ENCODE results near the gene BEGAIN.

The BEGAIN gene

DNA sequence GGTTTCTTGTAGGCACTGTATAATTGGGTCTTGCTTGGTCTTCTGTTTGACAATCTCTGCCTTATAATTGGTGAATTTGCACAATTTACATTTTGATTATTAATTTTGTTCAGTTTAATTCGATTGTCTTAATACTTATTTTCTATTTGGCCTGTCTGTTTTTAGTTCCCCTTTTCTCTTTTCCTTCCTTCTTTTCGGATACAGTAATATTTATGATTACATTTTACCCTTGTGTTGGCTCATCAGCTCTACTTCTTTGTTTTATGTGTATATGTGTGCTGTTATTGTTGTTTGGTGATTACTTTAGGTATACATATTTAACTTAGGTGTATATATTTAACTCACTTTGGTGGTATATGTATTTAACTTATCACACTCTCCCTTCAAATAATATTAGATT, 12.8 kb upstream of the BEGAIN start:
- DNase-seq = no peak

DNA sequence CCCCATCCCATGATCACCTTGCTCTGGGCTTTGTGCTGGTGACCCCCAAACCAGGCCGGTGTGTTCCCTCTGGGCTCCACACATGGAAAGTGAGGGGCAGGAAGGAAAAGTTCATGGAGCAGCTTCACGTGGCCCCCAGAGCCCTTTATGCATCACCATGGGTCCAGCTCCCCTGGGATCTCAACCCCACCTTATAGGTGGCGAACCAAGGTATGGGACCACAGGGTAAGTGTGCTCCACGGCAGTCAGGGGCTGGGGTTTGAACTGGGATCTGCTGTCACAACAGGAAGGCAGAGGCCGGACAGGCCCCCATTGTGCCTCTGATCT, 7.4 kb upstream of the BEGAIN start:
- DNase-seq = no peak

DNA sequence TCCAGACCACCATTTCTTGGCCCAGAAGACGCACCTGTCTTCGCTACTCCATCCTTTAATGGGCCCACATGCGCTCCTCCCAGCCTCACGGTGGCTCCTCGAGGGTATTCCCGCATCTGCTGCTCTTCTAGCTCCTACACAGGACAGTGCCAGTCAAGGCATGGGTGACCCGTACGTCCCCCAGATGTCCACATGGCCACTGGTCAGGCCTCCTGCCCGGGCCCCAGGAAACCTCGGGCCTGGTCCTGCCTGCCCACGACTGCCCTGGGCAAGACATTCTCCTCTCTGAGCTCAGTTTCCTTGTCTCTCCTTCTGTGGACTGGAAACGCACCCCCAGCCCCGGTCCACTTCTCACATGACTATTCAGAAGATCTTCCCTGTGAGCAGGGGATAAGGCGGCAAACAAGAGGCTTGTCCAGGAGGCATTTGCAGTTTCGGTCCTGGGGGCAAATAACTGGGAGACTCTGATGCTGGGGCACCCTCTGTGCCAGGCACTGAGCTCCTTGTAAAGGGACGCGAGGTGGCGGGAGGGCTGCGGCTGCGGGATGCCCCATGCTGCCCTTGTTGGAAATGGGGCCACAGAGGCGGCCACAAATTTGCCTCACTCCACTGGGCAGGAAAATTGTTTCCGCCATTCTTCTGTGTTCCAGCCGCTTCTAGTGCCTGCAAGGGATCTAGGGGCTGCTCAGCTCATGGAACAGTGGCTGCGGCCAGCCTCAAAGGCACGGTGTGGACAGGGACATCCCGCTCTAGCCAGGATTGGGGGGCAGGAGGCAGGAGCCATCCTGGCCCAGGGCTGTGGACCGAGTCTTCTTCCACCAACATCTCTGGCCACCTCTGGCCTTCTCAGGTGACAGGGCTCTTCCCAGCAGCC, 6.8 kb upstream of the BEGAIN start:
- DNase-seq = no peak

DNA sequence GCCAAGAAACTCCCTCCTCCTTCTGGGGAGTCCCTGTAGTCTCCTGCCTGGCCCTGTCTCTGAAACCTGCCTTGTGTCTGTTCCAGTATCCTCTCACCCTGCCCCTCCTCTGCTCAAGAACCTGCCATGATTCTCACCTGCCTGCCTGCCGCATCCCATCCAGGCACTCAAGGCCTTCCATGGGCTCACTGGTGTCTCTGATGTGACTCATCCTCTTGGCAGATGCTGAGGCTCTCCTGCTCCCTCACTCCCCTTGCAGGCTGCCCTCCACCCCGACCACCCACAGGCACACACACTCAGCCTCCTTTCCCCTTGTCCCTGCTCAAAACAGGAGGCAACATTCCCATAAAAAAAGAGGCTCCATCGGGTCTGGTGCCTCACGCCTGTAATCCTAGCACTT, 5.8 kb upstream of the BEGAIN start:
- no peak for DNase-seq

DNA sequence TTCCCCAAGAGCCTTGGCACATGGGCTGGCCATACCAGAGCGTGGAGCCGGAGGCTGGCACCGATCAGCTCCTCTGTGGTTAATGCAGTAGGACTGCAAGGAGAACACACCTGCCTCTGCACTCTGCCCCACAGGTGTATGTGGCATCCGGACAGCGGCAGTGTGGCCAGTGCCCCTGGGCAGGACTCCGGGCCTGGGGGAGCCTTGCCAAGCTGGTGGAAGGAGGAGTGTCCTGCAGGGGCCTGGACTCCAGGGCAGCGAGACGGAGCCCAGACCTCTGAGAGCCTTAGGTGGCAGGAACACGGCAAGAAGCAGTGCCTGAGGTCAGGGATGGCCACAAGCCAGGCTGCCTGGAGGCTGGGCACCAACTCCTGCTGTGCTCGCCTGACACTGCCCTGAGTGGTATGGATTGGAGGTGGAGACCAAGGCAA, 5.3 kb upstream of the BEGAIN start:
- DNase-seq = no peak

DNA sequence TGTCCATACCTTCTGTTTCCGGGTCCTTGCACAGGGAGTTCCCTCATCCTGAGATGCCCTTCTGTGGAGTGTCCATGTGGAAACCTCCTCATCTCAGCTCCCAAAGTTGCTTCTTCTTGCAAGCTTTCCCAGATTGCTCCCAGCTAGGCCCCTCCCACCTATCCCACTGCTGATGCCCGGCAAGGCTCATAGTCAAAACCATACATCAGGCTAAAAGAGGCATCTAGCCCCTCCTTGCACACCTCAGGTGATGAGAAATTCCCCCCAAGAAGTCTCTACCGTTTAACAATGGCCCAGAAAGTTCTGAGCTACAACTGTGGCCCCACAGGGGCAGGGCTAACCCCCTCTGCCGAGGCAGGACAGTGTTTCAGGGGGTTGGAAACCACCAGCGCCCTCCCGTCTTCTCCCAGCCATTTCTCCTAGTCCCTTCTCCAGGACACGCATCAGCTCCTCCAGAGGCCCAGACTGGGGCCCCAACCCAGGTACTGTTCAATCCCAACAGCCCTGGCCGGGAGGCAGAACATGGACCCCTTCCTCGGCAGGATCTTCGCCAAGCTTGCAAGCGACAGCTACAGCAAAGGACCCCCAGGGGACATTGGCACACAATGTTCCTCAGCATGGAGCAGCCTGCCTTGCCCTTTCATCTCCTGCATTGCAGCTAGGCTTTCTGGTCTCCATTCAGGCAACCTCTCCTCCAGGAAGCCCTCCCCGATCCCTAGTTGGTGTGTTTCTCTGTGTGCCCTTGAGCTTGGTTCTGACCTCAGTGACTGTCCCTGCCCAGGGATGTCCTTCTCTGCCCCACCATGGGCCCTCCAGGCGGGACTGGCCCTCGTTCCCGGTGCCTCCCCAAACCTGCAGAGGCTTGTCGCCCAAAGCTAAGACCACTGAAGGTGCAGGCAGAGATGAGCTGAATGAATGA, 4.5 kb upstream of the BEGAIN start:
- no peak for DNase-seq

DNA sequence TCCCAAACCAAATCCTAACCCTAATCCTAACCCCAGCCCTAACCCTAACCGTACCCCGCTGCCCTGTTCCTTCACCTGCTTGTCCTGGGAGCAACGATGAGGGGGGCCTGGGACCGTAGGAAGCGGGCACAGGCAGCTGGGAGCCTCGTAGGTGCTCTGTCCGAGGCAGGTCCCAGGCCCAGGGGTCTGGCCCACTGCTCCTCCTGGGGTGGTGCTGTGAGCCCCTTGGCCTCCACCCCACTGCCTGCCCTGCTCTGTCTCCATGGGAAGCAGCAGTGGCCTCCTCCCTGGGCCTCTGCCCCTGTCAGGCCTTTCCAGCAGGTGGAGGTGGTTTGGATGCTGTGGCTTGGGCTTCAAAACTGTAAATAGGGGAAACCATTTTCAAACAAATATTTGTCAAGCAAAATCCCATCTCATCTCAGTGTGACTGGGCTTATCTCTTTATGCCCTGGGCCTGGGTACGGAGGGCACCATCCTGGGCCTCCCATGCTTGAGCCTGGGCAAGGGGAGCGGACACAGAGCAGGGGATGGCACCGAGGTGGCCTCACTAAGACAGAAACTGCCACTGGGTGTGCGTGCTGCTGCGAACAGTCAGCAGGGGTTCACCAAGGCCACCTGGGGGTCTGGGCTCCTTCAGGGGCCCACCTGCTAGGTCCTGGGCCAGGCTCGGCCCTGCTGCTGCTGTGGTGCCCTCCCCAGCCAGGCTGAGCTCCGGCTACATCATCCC, 3.7 kb upstream of the BEGAIN start:
- DNase-seq = no peak

DNA sequence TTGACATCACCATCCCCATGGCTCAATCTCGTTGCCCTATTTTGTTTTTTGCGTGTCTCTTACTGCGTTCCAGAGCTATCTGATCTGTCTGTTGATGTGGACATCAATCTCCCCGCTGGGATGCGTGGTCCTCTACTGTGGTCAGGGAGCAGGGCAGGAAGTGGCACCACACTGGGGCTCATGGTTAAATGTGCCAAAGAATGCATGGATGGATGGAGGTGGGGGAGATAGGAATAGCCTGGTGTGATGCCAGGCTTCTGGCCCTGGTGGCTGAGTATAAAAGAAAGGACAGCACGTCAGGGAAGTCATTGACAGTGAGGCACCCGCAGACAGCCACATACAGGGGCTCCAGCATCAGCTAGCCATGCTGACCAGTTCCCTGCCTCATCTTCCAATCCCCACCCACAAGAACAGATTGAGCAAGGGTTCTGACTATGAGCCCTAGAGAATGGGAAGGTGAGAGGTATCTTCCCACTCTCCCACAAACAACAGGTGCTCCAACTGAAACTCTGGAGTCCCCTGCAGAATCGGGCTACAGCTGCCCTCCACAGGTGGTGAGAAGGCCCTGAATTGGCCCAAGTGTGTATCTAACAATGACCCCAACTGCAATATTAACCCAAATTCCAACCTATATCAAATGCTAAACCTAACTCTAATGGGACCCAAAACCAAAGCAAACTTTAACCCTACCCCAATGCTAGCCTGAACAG, 2.7 kb upstream of the BEGAIN start:
- no peak for DNase-seq

DNA sequence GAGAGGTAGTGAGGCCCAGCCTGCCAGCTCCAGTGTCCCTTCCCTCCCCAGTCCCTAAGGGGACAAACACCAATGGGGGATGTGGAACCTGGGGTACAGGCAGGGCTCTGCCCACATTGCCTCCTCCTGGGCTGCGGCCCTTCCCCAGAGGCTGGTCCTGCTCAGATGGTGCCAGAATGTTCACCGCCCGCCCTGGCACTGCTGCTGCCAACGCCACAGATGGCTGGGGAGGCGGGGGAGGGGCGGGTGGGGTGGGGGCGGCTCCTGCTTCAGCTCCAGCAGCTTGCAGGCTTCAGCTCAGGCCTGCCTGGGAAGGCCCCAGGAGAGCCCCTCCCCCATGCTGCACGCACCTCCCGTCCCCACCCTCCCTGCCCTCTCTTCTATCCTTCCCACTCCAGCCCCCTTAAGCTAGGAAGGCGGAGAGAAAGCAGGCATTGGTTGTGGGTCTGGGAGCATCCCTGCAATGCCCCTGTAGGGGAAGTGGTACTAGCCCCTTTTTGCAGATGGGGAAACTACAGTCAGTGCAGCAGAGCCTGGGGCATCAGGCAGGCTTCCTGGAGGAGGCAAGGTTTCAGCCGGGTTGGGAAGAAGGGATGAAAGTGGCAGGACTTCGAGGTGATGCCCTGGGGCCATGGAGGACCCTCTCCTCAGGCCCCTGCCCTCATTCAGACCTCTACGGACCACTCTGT, 2.0 kb upstream of the BEGAIN start:
- no peak for DNase-seq

DNA sequence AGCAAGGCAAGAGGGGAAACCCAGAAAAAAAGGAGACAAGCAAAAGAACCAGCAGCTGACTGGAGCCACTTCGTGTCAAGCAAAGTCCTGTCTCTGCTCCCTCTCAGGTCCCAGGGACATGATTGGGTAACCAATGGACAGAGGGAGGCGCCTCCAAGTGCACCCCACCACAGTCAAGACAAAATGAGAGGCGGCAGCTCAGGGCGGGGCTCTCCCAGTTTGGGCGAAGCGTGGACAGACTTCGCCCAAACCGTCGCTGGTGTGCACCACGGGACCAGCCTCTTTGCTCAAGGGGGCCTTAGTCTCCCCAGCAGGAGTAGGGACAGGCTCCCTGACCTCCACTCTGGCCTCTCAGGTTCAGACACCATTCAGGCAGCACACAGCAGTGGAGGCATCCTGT, 1.5 kb upstream of the BEGAIN start:
- DNase-seq = no peak

DNA sequence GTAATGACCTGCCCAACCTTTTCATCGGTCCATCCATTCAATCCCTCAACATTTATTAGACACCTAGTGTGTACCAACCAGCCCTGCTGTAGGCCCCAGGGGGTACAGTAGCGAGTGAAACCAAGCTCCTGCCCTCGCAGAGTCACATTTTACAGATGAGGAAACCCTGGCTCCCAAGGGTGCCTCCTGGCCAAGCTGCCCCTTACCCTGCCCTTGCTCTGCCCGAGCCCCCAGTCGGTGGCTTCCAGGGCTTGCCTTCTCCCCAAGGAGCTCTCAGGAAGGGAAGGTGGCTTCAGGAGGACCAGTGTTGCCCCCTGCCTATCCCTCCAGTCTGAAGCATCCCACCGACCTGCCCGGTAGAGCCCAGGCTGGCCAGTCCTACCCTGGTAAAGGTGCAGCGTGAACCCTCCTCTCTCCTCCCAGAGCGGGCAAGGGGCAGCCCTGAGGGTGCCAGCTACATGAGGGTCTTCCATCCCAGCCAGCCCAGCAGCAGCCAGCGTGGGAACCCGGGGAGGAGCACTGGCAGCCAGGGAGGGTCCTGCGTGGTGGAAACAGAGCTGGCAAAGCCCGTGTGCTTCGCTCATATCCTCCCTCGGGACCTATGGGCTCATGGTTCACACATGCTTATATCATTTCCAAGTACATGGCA, 670 bp upstream of the BEGAIN start:
- DNase-seq = no peak

DNA sequence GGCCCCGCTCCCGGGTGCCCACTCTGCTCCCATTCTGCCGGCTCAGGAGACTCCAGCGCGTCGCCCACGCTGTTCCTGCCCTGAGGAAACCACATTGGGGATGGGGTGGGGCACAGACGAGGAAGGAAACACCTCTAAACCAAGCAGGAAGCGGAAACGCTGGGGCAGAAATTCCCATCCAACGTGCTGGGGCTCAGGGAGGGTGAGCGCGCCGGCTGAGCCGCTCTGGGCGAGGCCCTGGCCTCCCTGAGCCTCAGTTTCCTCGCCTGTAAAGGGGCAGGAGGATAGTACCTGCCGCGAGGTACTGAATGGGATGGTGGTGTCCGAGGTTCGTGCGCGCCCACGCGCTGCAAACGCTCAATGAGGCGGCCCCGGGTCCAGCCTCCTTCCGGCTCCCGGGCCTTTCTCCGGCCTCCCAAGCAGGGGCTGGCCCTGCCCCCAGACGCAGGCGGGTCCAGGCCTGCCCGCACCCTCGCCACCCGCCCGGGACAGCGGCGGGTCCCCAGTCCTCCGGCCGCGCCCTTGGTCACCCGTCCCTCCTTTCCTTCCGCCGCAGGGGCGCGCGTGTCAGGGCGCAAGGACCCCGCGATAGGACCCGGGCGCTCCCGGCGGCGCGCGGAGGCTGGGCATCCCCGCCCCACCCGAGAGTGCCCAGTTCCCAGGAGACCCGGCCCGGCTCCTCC, 673 bp downstream of the BEGAIN start:
- DNase-seq = peak; percentile 55

DNA sequence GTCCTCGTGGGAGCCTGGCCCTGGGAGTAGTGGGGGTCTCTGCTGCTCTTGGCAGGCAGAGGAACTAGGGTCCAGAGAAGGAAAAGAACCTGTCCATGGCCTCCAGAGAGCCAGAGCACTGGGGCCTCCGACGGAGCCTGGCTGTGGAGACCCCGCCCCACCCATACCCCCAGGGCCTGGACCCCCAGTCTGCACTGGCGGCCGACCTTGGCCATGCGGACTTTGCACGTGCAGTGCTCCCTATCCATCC, 1.1 kb downstream of the BEGAIN start:
- no peak for DNase-seq

DNA sequence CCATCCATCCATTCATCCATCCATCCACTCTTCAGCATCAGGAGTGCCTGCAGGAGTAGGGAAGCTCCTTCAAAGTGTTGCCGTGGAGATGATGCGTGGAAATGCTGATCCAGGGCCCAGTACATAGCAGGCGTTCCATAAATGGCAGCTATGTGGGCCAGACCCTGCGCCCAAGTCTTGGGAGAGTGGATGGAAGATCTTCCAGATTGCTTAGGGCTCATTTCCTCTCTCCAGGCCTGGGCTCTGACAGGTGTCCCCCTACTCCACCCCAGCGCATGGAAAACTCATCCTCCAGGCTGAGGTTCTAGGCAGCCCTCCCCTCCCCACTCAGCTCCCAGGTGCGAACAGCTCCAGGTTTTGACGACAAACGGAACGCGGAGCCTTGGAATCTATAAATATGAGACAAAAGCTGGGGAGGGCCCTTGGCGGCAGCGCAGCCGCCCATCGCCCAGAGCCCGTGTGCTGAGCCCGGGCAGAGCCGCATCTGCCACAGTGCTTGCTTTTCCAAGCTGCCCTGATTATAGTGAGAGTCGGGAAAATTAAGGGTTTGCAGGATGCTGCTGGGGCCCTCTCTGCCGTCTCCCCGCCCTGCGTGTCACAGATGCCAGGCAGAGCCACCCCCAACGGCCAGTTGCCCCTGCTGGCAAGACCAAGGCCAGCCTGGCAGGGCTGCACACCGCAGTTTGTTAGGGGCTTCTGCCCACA, 1.6 kb downstream of the BEGAIN start:
- no peak for DNase-seq

DNA sequence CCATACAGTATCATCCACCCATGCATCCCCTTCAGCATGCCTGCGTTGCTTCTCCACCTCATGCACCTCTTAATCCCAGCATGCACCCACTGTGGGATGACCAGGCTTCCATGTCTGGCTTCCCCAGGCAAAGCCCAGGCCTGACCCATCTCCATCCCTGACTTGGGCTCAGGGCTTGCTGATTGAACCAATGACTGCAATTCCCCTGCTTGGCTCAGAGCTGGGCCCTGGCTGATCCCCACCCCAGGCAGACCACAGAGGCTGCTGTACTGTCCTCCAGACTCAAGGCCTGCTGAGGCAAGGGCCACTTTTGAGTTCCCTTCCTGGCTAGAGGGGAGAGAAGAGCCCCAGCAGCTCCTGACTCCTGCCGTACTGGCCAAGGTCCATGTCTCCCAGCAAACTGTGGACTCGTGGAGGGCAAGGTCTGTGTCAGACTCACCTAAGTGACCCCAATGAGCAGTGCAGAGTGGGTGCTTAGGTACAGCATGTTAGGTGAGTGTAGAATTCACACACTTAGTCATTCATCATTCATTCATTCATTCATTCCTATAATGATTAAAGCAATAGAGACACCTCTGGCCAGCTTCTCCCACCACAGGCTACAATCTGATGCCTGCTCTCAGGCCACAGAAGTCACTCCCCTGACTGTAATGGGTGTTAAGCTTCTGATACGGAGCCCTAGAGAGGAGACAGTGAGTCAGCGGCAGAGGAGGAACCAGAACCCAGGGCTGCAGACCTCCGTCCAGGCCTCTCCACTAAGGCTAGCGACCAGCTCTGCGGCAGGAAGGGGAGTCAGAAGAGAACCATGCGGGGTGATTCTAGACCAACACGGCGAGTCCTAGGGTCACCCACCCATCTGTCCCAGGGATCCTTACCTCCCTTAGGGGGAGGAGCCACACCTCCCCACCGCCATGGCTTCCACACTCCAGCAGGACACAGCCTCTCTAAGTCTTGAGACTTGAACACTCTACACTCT, 2.9 kb downstream of the BEGAIN start:
- no peak for DNase-seq

DNA sequence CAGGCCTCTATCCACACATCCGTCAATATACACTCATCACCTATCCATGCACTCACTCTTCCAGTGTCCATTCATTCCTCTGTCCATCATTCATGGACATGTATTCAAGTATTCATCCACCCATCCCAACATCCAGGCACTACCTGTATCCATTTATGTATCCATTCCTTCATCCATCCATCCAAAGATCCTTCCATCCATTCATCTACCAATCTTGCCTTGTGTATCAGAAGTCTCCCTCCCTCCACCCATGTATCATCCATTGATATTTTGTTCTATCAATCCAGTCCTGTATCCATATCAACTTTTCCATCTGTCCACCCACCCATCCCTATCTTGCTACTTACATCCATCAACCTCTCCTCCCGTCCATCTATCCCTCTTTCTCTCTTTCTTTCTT, 4.0 kb downstream of the BEGAIN start:
- DNase-seq = no peak

DNA sequence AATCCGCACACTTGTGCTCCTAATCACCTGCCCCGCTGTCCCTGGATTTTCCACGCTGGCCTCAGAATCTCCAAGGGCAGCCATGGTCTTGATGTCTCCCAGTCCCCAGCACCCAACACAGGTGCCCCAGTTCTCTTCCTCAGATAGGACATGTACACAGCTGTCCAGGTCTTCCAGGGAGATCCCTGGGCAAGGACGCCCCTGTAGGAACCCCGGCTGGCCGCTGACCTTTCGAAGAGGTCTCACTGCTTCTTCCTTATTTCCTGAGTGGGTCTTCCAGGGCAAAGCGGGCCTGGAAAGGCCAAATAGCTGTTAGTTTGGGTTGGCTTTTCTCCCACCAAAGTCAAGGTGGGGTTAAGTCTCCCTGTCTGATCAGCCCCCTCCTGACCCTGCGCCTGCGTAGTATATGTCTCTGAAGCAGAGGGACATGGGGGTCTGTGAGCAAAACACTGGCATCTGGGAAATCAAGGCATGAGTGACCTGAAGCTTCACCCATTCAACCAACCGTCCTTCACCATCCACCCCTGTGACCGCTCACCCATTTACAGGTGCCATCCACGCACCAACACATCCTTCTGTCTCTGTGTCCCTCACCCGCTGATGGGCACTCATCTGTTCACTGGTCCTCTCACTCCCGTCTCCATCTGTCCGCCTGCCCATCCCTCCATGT, 4.6 kb downstream of the BEGAIN start:
- no peak for DNase-seq

DNA sequence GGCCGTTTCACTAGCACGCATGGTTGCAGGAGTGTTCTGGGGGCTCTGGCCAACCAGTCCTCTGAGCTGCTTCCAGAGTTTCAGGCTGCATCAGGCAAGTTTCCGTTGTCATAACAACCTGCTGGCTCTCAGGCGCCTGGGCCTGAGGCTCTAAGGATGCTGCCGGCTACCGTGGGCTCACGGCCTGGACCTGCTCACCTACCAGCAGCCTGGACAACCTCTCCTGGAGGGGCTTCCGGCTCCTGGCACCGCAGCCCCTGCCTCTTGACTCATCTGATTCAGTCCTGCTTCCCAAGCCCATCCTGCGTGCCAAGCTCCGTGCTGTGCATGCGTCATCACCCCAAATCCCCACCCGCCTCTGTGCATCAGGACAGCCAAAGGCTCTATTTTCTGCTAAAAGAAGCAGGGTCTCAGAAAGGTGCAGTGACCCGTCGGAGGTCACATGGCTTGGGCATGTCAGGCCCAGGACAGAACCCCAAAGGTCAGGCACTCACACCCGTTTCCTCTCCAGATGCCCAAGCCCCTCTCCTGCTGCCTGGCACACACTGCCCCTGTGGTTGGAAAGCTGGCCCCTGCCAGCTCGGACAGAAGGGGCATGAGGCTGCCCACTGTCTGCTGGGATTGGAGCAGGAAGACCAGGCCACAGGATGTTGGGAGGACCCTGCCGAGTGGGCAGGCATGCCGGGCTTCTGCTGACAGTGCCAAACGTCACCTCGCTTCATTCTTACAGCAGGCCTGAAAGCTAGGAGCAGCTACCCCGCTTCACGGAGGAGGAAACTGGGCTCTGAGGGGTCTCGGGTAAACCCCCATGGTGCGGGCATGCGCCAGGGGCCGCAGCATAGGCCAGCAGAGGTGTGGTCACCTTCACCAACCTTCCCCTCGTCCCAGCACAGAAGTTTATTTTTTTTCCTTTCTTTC, 5.7 kb downstream of the BEGAIN start:
- no peak for DNase-seq

Data from activated CD4-positive, alpha-beta T cell treated with anti-CD3 and anti-CD28 coated beads for 48 hours (primary cell).